Pancreas (tissue), 10 donors: Measurements from ENCODE around the gene PRSS53. TPM values are rescaled to one million over a fixed set of nuclear protein-coding genes. Genes with fewer than 3 reads are reported as not detected.
"Not testable (repeated sequence)": the region's sequence is repeated elsewhere in the genome, so short reads cannot be mapped to it uniquely, and the experiment has no call there.

Experiments used
- ATAC-seq, 4 donors: fragments of 200-7000 bp; cut with Tn5 transposase; one replicate each; pipeline versions ENCODE4 v1.8.0 to v1.9.1; 2020; ENCODE audit warnings: mild to moderate bottlenecking in 4 of 4, moderate library complexity in 4 of 4
- DNase-seq, 6 donors: peaks; one replicate each; pipeline ENCODE4 v3.0.0-alpha.2; 2020
- FAIRE-seq: peaks from 2 replicates; lab custom pipeline; 2012; peaks lifted over from hg19 to GRCh38; lab: Jason Lieb, UNC
- H3K27ac ChIP-seq, 4 donors: fragments of 200-600 bp; sonication (generic); 1 replicate in 3 of 4; 2 replicates in 1 of 4; pipeline versions ENCODE4 v1.5.0 to v1.8.0; 2020
- H3K27me3 ChIP-seq, 4 donors: fragments of 200-600 bp; one replicate each; pipeline ENCODE4 v1.8.0; 2021
- H3K36me3 ChIP-seq, 3 donors: fragments of 200-600 bp; sonication (generic) in 1 of 3; one replicate each; pipeline versions ENCODE4 v1.5.0 to v1.8.0; 2020 to 2021
- H3K4me1 ChIP-seq, 3 donors: fragments of 200-600 bp; one replicate each; pipeline ENCODE4 v1.8.0; 2021
- H3K4me3 ChIP-seq, 4 donors: fragments of 200-600 bp; sonication (generic) in 2 of 4; one replicate each; pipeline versions ENCODE4 v1.5.0 to v1.8.0; 2020 to 2021
- H3K9me3 ChIP-seq, 4 donors: fragments of 200-600 bp; one replicate each; pipeline ENCODE4 v1.8.0; 2021
- CTCF ChIP-seq, 4 donors: fragments of 200-600 bp; sonication (generic) in 3 of 4; IDR thresholded peaks; one replicate each; pipeline versions ENCODE4 v1.5.0 to v1.8.0; 2021; ENCODE audit warnings: antibody characterized with exemption in 4 of 4
- WGBS, 2 donors: extraction: QIAGEN DNeasy Blood & Tissue Kit; methylation state at CpG; one replicate each; pipeline ENCODE4 v1.1.7; 2013; 5-methylcytosine and 5-hydroxymethylcytosine counted together
- intact Hi-C, 3 donors: fragments of 100-400 bp; cut with DNase I; formaldehyde crosslinking; loops; one replicate each; pipeline versions ENCODE4 v1.11.1 to v1.14.2; 2022
- polyA plus RNA-seq, 2 donors: library from polyadenylated mRNA; stranded (reverse); fragments of 200-250 nt; gene quantifications; one replicate each; pipeline ENCODE4 v1.2.3, GENCODE V29; 2013
- total RNA-seq, 6 donors: library from RNA; stranded (reverse); fragmentation: NEBNext Ultra II Directional in 4 of 6; extraction: Animal tissue kit (Norgen Biotek cat#: 25700) in 4 of 6; gene quantifications; one replicate each; pipeline versions ENCODE4 v1.2.1 to v1.2.4, GENCODE V29; 2021 to 2023
- donor health status: healthy with polysubstance abuse.
- donor health status: DM: no; HTN: no; CAD: no; lungs with moderate emphysema.
- donor health status: DM: no; HTN: no; CAD: no.
- donor health status: control.
- donor health status: control.
- donor health status: Bipolar disorder and iron deficiency.
- donor health status: DM: yes; HTN: yes; CAD: no.
- donor health status: DM: no; HTN: no; CAD: no.
- donor health status: DM: no; HTN: no; CAD: no.
- donor health status: DM: yes; HTN: yes; CAD: no.

The PRSS53 gene
- total and polyA plus RNA-seq, 8 donors, result 0.52 to 8.2 (median 1.3) TPM

- TF ChIP-seq CTCF (IDR thresholded peaks at IDR 0.05), result no peak
- H3K9me3 ChIP-seq, result no peaks in the 10 kb centered on the region
- FAIRE-seq, result no peak
- peaks cover 0 to 24% (median 0%) of the 10 kb centered on the region in 3 donors for H3K36me3 ChIP-seq
- peaks cover 4 to 14% (median 11%) of the 10 kb centered on the region in 3 donors for H3K4me1 ChIP-seq
- H3K27me3 ChIP-seq, result no peaks in the 10 kb centered on the region
- intact Hi-C loops, result no loop called here
- peak in 2 of 6 donors; percentile 36 to 37 for DNase-seq
- 92% methylated on average over 28 of the region's 28 CpGs for whole genome bisulfite sequencing, 2 donors
- no peak overlapping the region for H3K4me3 ChIP-seq
- ATAC-seq, result no peak
- H3K27ac ChIP-seq, result peak overlapping the region in 1 of 4 donors; percentile 61
These were observed 18.0 kb upstream of the PRSS53 start for GRCh38 chr16:31106509-31107464.

- DNase-seq (peak; percentile 85 to 96 (median 96)), FAIRE-seq (no peak), ATAC-seq (peak; percentile 90 to 94 (median 92))
- Histone ChIP-seq H3K4me3 (peak overlapping the region in 1 of 4 donors; percentile 20), H3K4me1 (peaks cover 4 to 14% (median 11%) of the 10 kb centered on the region in 3 donors), H3K36me3 (peaks cover 0 to 14% (median 0%) of the 10 kb centered on the region in 3 donors), H3K9me3 (no peaks in the 10 kb centered on the region), H3K27me3 (no peaks in the 10 kb centered on the region), H3K27ac (peak overlapping the region; percentile 35 to 74 (median 60))
- intact Hi-C loops, result no loop called here
- WGBS, 2 donors, result 8 to 9% methylated on average over 33 of the region's 33 CpGs
- peak; percentile 83 to 89 (median 88) for TF ChIP-seq CTCF (IDR thresholded peaks at IDR 0.05)
These were observed 17.0 kb upstream of the PRSS53 start for GRCh38 chr16:31105677-31106213.

GRCh38 chr16:31100876-31101641, 12.3 kb upstream of the PRSS53 start:
- FAIRE-seq, ATAC-seq, H3K4me3 ChIP-seq, H3K27me3 ChIP-seq, H3K9me3 ChIP-seq, DNase-seq, H3K36me3 ChIP-seq, intact Hi-C loops, H3K27ac ChIP-seq, H3K4me1 ChIP-seq: not testable (repeated sequence)
- WGBS, 2 donors, result 80 to 84% methylated on average over 12 of the region's 13 CpGs

GRCh38 chr16:31099860-31100638, 11.3 kb upstream of the PRSS53 start:
- FAIRE-seq (no peak), ATAC-seq (no peak), DNase-seq (no peak)
- intact Hi-C loops, result loop anchor here in 1 of 3 donors (5.0 kb wide), 1 partner anchor 52 kb away; the partner anchor contains the start of gene PRSS36
- Histone ChIP-seq H3K4me1 (peaks cover 0 to 4% (median 0%) of the 10 kb centered on the region in 3 donors), H3K4me3 (no peak overlapping the region), H3K36me3 (no peaks in the 10 kb centered on the region), H3K9me3 (no peaks in the 10 kb centered on the region), H3K27ac (no peak overlapping the region), H3K27me3 (no peaks in the 10 kb centered on the region)
- WGBS, 2 donors, result 66 to 68% methylated on average over 4 of the region's 4 CpGs
- no peak for TF ChIP-seq CTCF (IDR thresholded peaks at IDR 0.05)
